K562 (cell line): ENCODE results near the gene BANP. TPM values are rescaled to one million over a fixed set of nuclear protein-coding genes. Genes with fewer than 3 reads are reported as not detected.

ENCODE experiments used
- ATAC-seq: fragments of 200-7000 bp; cut with Tn5 transposase; 3 replicates; pipeline ENCODE4 v1.9.1; 2020; ENCODE audit warnings: moderate library complexity
- BruUV-seq: library from RNA; stranded (reverse); fragments of 400-500 nt; replicated peaks from 2 replicates; lab custom pipeline; 2021; lab: Mats Ljungman, UMichigan
- CTCF ChIA-PET: fragments of 300-600 bp; formaldehyde crosslinking; extraction: SDS; loops from one replicate; lab custom pipeline; 2021; ENCODE audit warnings: low intra/inter-chr PET ratio; lab: Yijun Ruan, JAX
- POLR2A ChIA-PET: fragments of 300-600, 350-650 bp; sonication (Branson Sonifier 250); formaldehyde crosslinking; extraction: SDS; loops from one replicate; lab custom pipeline; 2021; ENCODE audit warnings: antibody characterized with exemption, inconsistent platforms; lab: Yijun Ruan, JAX
- DNase-seq, 4 experiments: peaks; one replicate each; pipeline versions ENCODE4 v3.0.0 to v3.0.0-alpha.2; 2011 to 2018; ENCODE audit warnings: low spot score in 3 of 4, mixed read lengths in 3 of 4; ENCODE audit errors: extremely low read depth in 1 of 4
- FAIRE-seq: peaks from 2 replicates; lab custom pipeline; 2011; peaks lifted over from hg19 to GRCh38; lab: Jason Lieb, UNC
- H2AFZ ChIP-seq: 2 replicates; pipeline ENCODE4 v1.6.0; 2011; ENCODE audit warnings: low read depth, low read length, control low read depth, inconsistent platforms
- H3K27ac ChIP-seq: fragments of 200-600 bp; 3 replicates; pipeline ENCODE4 v1.8.0; 2011; ENCODE audit warnings: low read depth, mild to moderate bottlenecking, control low read depth, inconsistent platforms, low read length, moderate library complexity, mixed read lengths; ENCODE audit errors: extremely low read depth
- H3K27me3 ChIP-seq, 2 experiments: fragments of 300-600 bp in 1 of 2; 2 replicates in 1 of 2; 3 replicates in 1 of 2; pipeline versions ENCODE4 v1.6.0 to v1.8.0; 2011; ENCODE audit warnings: inconsistent platforms in 2 of 2, low read length in 2 of 2, mild to moderate bottlenecking in 1 of 2, mixed read lengths in 1 of 2, moderate library complexity in 1 of 2; ENCODE audit not compliant: control insufficient read depth in 2 of 2, insufficient read depth in 2 of 2
- H3K36me3 ChIP-seq: fragments of 300-600 bp; 3 replicates; pipeline ENCODE4 v1.8.0; 2011; ENCODE audit warnings: mild to moderate bottlenecking, low read length, inconsistent platforms; ENCODE audit not compliant: control insufficient read depth, insufficient read depth
- H3K4me1 ChIP-seq, 2 experiments: fragments of 200-600 bp in 1 of 2; replicated peaks in 1 of 2; 2 replicates in 1 of 2; 3 replicates in 1 of 2; pipeline versions ENCODE4 v1.5.1 to v1.8.0; 2011; ENCODE audit warnings: inconsistent platforms in 2 of 2, low read length in 2 of 2, mild to moderate bottlenecking in 1 of 2, mixed read lengths in 1 of 2, moderate library complexity in 1 of 2; ENCODE audit not compliant: control insufficient read depth in 2 of 2, insufficient read depth in 2 of 2
- H3K4me2 ChIP-seq: 2 replicates; pipeline ENCODE4 v1.6.1; 2011; ENCODE audit warnings: low read length, control low read depth, inconsistent platforms, mixed read lengths; ENCODE audit not compliant: insufficient read depth
- H3K4me3 ChIP-seq: fragments of 200-600 bp; sonication (generic), shearing (Covaris generic); 2 replicates; pipeline ENCODE4 v1.5.1; 2016; ENCODE audit warnings: control low read depth, inconsistent platforms
- H3K79me2 ChIP-seq: fragments of 200-600 bp; 3 replicates; pipeline ENCODE4 v1.8.0; 2011; ENCODE audit warnings: low read length, inconsistent platforms; ENCODE audit not compliant: control insufficient read depth, insufficient read depth
- H3K9ac ChIP-seq, 2 experiments: 2 replicates each; pipeline versions ENCODE4 v1.6.0 to v1.6.1; 2011; ENCODE audit warnings: low read depth in 2 of 2, low read length in 2 of 2, control low read depth in 1 of 2, inconsistent platforms in 1 of 2, mild to moderate bottlenecking in 1 of 2, mixed read lengths in 1 of 2; ENCODE audit not compliant: insufficient read depth in 1 of 2
- H3K9me1 ChIP-seq: one replicate; pipeline ENCODE4 v1.6.0; 2011; ENCODE audit warnings: inconsistent platforms, mild to moderate bottlenecking, low read length, moderate library complexity; ENCODE audit not compliant: control insufficient read depth, insufficient read depth
- H3K9me3 ChIP-seq: replicated peaks from 2 replicates; pipeline ENCODE4 v1.5.1; 2011; ENCODE audit warnings: low read depth, low read length, inconsistent platforms; ENCODE audit not compliant: control insufficient read depth, insufficient read depth
- H4K20me1 ChIP-seq: replicated peaks from 2 replicates; pipeline ENCODE4 v1.6.1; 2011; ENCODE audit warnings: low read length, inconsistent platforms, mixed read lengths; ENCODE audit not compliant: control insufficient read depth, insufficient read depth
- ATF4 ChIP-seq: fragments of 450-650 bp; formaldehyde crosslinking; IDR thresholded peaks from 2 replicates; pipeline ENCODE4 v1.4.0; 2022; ENCODE audit warnings: mild to moderate bottlenecking, moderate library complexity
- CTCF ChIP-seq, 3 experiments: IDR thresholded peaks in 2 of 3; conservative IDR thresholded peaks in 1 of 3; 2 replicates each; pipeline ENCODE4 v1.5.1; 2011 to 2012; ENCODE audit warnings: low read length in 3 of 3, mild to moderate bottlenecking in 3 of 3, control low read depth in 2 of 3, improper control_type of control experiment in 1 of 3, inconsistent platforms in 1 of 3, low read depth in 1 of 3, mixed read lengths in 1 of 3, moderate library complexity in 1 of 3; ENCODE audit not compliant: insufficient read depth in 2 of 3
- CTCFL ChIP-seq: IDR thresholded peaks from 2 replicates; pipeline ENCODE4 v1.6.1; 2011; ENCODE audit warnings: borderline replicate concordance, low read depth, mild to moderate bottlenecking, moderate library complexity, low read length; ENCODE audit not compliant: insufficient read depth, poor library complexity, severe bottlenecking
- E2F4 ChIP-seq: sonication (generic); formaldehyde crosslinking; IDR thresholded peaks from 2 replicates; pipeline ENCODE4 v1.8.0; 2022; ENCODE audit warnings: mild to moderate bottlenecking, low read depth, missing genetic modification reagents
- HDAC1 ChIP-seq, 2 experiments: fragments of 450-650 bp; IDR thresholded peaks; 2 replicates each; pipeline ENCODE4 v1.6.1; 2016 to 2017; ENCODE audit warnings: inconsistent platforms in 1 of 2, mild to moderate bottlenecking in 1 of 2, moderate library complexity in 1 of 2
- PHF20 ChIP-seq: fragments of 450-650 bp; IDR thresholded peaks from 2 replicates; pipeline ENCODE4 v1.6.1; 2018; ENCODE audit not compliant: partially characterized antibody
- SAFB2 ChIP-seq: fragments of 200-400 bp; formaldehyde crosslinking; IDR thresholded peaks from 2 replicates; pipeline ENCODE4 v1.6.1; 2018; ENCODE audit warnings: borderline replicate concordance, low read length, low read depth, moderate library complexity; ENCODE audit not compliant: severe bottlenecking
- SMARCE1 ChIP-seq: fragments of 450-650 bp; IDR thresholded peaks from 2 replicates; pipeline ENCODE4 v1.7.1; 2016; ENCODE audit warnings: mild to moderate bottlenecking
- TEAD1 ChIP-seq, 2 experiments: fragments of 450-650 bp in 1 of 2; sonication (generic) in 1 of 2; formaldehyde crosslinking; IDR thresholded peaks; 2 replicates each; pipeline versions ENCODE4 v1.4.0 to v1.8.0; 2020 to 2022; ENCODE audit warnings: mild to moderate bottlenecking in 2 of 2, missing genetic modification reagents in 1 of 2
- ZBTB26 ChIP-seq: fragments of 450-650 bp; formaldehyde crosslinking; IDR thresholded peaks from 2 replicates; pipeline ENCODE4 v1.4.0; 2022; ENCODE audit warnings: missing genetic modification characterization
- ZC3H4 ChIP-seq: sonication (generic); formaldehyde crosslinking; IDR thresholded peaks from 2 replicates; pipeline ENCODE4 v1.9.0; 2021; ENCODE audit warnings: missing genetic modification reagents, borderline replicate concordance
- ZNF232 ChIP-seq: sonication (generic); formaldehyde crosslinking; IDR thresholded peaks from 2 replicates; pipeline ENCODE4 v1.8.0; 2022; ENCODE audit warnings: mild to moderate bottlenecking, missing genetic modification reagents
- ZNF354B ChIP-seq: fragments of 250-450 bp; sonication (Bioruptor Pico); IDR thresholded peaks from 2 replicates; pipeline ENCODE4 v1.4.0; 2020
- ZNF507 ChIP-seq: conservative IDR thresholded peaks from 2 replicates; pipeline ENCODE4 v1.6.1; 2017; ENCODE audit warnings: missing genetic modification characterization, missing compliant biosample characterization
- WGBS: fragments of 100-300 bp; shearing (Covaris generic); methylation state at CpG from one replicate; pipeline ENCODE4 v1.1.6; 2016; ENCODE audit warnings: low coverage, mixed read lengths; ENCODE audit not compliant: insufficient coverage; ENCODE audit errors: missing lambda C conversion rate; 5-methylcytosine and 5-hydroxymethylcytosine counted together
- in situ Hi-C: fragments of 300-500 bp; cut with MboI; formaldehyde crosslinking; loops from 4 replicates; pipeline ENCODE4 v1.15.0; 2018; ENCODE audit warnings: inconsistent platforms, mixed read lengths
- intact Hi-C: fragments of 100-400 bp; cut with micrococcal nuclease; formaldehyde crosslinking; loops from 2 replicates; pipeline ENCODE4 v1.14.2; 2022
- polyA plus RNA-seq, 8 experiments: library from polyadenylated mRNA; depleted of rRNA in 4 of 8; stranded (reverse) in 5 of 8; unstranded in 3 of 8; fragments of >200 nt; fragmentation: Nextera tagmentation in 2 of 8; fragmentation: Illumina TruSeq in 1 of 8; extraction: Ambion mirVana in 2 of 8; extraction: Trizol in 1 of 8; gene quantifications; 2 replicates each; pipeline versions ENCODE4 v1.2.1 to v1.2.3, GENCODE V29; 2011 to 2014; ENCODE audit warnings: inconsistent platforms in 1 of 8, missing spikeins in 1 of 8
- total RNA-seq, 7 experiments: library from RNA; depleted of rRNA in 6 of 7; stranded (reverse); fragments of >200 nt in 6 of 7; fragmentation: Illumina TruSeq in 2 of 7; extraction: Trizol in 2 of 7; gene quantifications; 2 replicates each; pipeline versions ENCODE4 v1.2.1 to v1.2.3, GENCODE V29; 2011 to 2021; ENCODE audit warnings: low replicate concordance in 1 of 7

The BANP gene
- total and polyA plus RNA-seq, 9 of the 15 experiments (the other 6 are each of a cell fraction or from before 2014, with no cell fraction given) = 4.6 to 22.1 (median 15.6) TPM

GRCh38 chr16:88009563-88010342, 58.5 kb downstream of the BANP start:
- Histone ChIP-seq H3K4me2 (no peak overlapping the region), H3K79me2 (no peaks in the 10 kb centered on the region), H3K4me1 (peaks cover 0 to 16% of the 10 kb centered on the region in 2 experiments; a peak in 2 of 5 replicates), H4K20me1 (no peaks in the 10 kb centered on the region), H3K9ac (no peak overlapping the region), H3K9me3 (no peaks in the 10 kb centered on the region), H3K4me3 (no peak overlapping the region), H3K36me3 (peaks cover 34% of the 10 kb centered on the region; the same call in 2 of the 3 replicates), H3K27me3 (no peaks in the 10 kb centered on the region), H2AFZ (no peak overlapping the region), H3K9me1 (no peaks in the 10 kb centered on the region), H3K27ac (no peak overlapping the region)
- DNase-seq (no peak), FAIRE-seq (peak; percentile 54), ATAC-seq (no peak)
- CTCF ChIA-PET = no interaction called here
- no TSS peak for BruUV-seq
- in situ Hi-C loops = no loop called here
- intact Hi-C loops = no loop called here
- 77% methylated on average over 7 of the region's 7 CpGs for WGBS
- POLR2A ChIA-PET = interaction anchor here (0.6 kb wide), 1 partner anchor 75 kb away, joined by 3 read pairs; no protein-coding TSS in a partner anchor
- no peak for TF ChIP-seq CTCFL
- no peak for TF ChIP-seq ZNF232
- TF ChIP-seq E2F4 (CRISPR knock-in tag) = no peak
- TF ChIP-seq PHF20 = no peak
- no peak for TF ChIP-seq ZNF354B
- no peak for TF ChIP-seq HDAC1 (IDR thresholded peaks at IDR 0.05)
- no peak for TF ChIP-seq ZBTB26 (CRISPR knock-in tag)
- TF ChIP-seq TEAD1 (CRISPR knock-in tag; IDR thresholded peaks at IDR 0.05) = no peak
- TF ChIP-seq SAFB2 = no peak
- no peak for TF ChIP-seq CTCF (IDR thresholded peaks at IDR 0.05 in 2 of 3, conservative IDR thresholded peaks at IDR 0.05 in 1 of 3; ENCODE audit: insufficient read depth in 2 of 3, low read depth in 1 of 3, low read length in 3 of 3)
- no peak for TF ChIP-seq SMARCE1
- TF ChIP-seq ZNF507 = no peak
- no peak for TF ChIP-seq ZC3H4 (CRISPR knock-in tag)
- no peak for TF ChIP-seq ATF4 (CRISPR knock-in tag)
